Neural cell (in vitro differentiated cells): Measurements from ENCODE around the gene TMEM218. TPM values are rescaled to one million over a fixed set of nuclear protein-coding genes. Genes with fewer than 3 reads are reported as not detected.

Experiments
- H2AFZ ChIP-seq: fragments of 200-600, 300-800 bp; sonication (generic), shearing (Covaris generic); 2 replicates; pipeline ENCODE4 v1.6.0; 2014; ENCODE audit warnings: low read depth, mild to moderate bottlenecking, antibody characterized with exemption, low read length, moderate library complexity
- H3F3A ChIP-seq: fragments of 200-600 bp; shearing (Covaris generic); 2 replicates; pipeline ENCODE4 v1.6.1; 2016; ENCODE audit warnings: mild to moderate bottlenecking, moderate library complexity, mixed read lengths, antibody characterized with exemption, low read length; ENCODE audit not compliant: insufficient read depth, poor library complexity, severe bottlenecking
- H3K27ac ChIP-seq: fragments of 200-600, 300-800 bp; sonication (generic), shearing (Covaris generic); 2 replicates; pipeline ENCODE4 v1.5.1; 2014; ENCODE audit warnings: mild to moderate bottlenecking, low read length, moderate library complexity
- H3K27me3 ChIP-seq: fragments of 300-800, 200-600 bp; sonication (generic), shearing (Covaris generic); 2 replicates; pipeline ENCODE4 v1.6.0; 2014; ENCODE audit warnings: mild to moderate bottlenecking, low read depth, low read length, moderate library complexity; ENCODE audit not compliant: insufficient read depth
- H3K36me3 ChIP-seq: fragments of 300-800, 200-600 bp; sonication (generic), shearing (Covaris generic); 2 replicates; pipeline ENCODE4 v1.5.1; 2014; ENCODE audit warnings: mild to moderate bottlenecking, antibody characterized with exemption, low read length, moderate library complexity; ENCODE audit not compliant: insufficient read depth
- H3K4me2 ChIP-seq: fragments of 300-800, 200-600 bp; sonication (generic), shearing (Covaris generic); 2 replicates; pipeline ENCODE4 v1.6.0; 2014; ENCODE audit warnings: mild to moderate bottlenecking, low read length
- H3K4me3 ChIP-seq: fragments of 300-800, 200-600 bp; sonication (generic), shearing (Covaris generic); 2 replicates; pipeline ENCODE4 v1.5.1; 2014; ENCODE audit warnings: mild to moderate bottlenecking, low read length, moderate library complexity
- H3K79me2 ChIP-seq: fragments of 200-600 bp; shearing (Covaris generic); replicated peaks from 2 replicates; pipeline ENCODE4 v1.6.0; 2014; ENCODE audit warnings: mild to moderate bottlenecking, low read length, moderate library complexity; ENCODE audit not compliant: insufficient read depth
- H3K9ac ChIP-seq: fragments of 300-800, 200-600 bp; sonication (generic), shearing (Covaris generic); 2 replicates; pipeline ENCODE4 v1.6.1; 2016; ENCODE audit warnings: mild to moderate bottlenecking, low read length, mixed read lengths
- H3K9me2 ChIP-seq: fragments of 200-600 bp; shearing (Covaris generic); 2 replicates; pipeline ENCODE4 v1.6.1; 2016; ENCODE audit warnings: mild to moderate bottlenecking, low read length, mixed read lengths; ENCODE audit not compliant: insufficient read depth
- H3K9me3 ChIP-seq: fragments of 200-600, 300-800 bp; sonication (generic), shearing (Covaris generic); 2 replicates; pipeline ENCODE4 v1.6.1; 2016; ENCODE audit warnings: mild to moderate bottlenecking, mixed run types, low read length, moderate library complexity, mixed read lengths
- H4K20me1 ChIP-seq: fragments of 200-600 bp; shearing (Covaris generic); 2 replicates; pipeline ENCODE4 v1.6.1; 2016; ENCODE audit warnings: mild to moderate bottlenecking, mixed run types; ENCODE audit not compliant: insufficient read depth
- CTCF ChIP-seq: fragments of 450-650 bp; IDR thresholded peaks from 2 replicates; pipeline ENCODE4 v1.5.1; 2014; ENCODE audit warnings: antibody characterized with exemption, mild to moderate bottlenecking, moderate library complexity; ENCODE audit not compliant: poor library complexity, severe bottlenecking
- EP300 ChIP-seq: fragments of 450-650 bp; conservative IDR thresholded peaks from 2 replicates; pipeline ENCODE4 v1.6.1; 2014; ENCODE audit warnings: antibody characterized with exemption, mild to moderate bottlenecking, moderate library complexity; ENCODE audit not compliant: poor library complexity, severe bottlenecking
- EZH2 ChIP-seq: fragments of 200-600, 300-800 bp; shearing (Covaris generic), sonication (generic); IDR thresholded peaks from 2 replicates; pipeline ENCODE4 v1.6.1; 2014; ENCODE audit warnings: antibody characterized with exemption, low read length, borderline replicate concordance, mild to moderate bottlenecking; ENCODE audit not compliant: insufficient read depth, poor library complexity, severe bottlenecking
- MXI1 ChIP-seq: fragments of 450-650 bp; conservative IDR thresholded peaks from 2 replicates; pipeline ENCODE4 v1.6.1; 2014; ENCODE audit warnings: antibody characterized with exemption, mild to moderate bottlenecking; ENCODE audit not compliant: poor library complexity, severe bottlenecking
- POLR2AphosphoS5 ChIP-seq: IDR thresholded peaks from 2 replicates; pipeline ENCODE4 v1.6.1; 2012
- RAD21 ChIP-seq: fragments of 450-650 bp; conservative IDR thresholded peaks from 2 replicates; pipeline ENCODE4 v1.6.1; 2014; ENCODE audit warnings: antibody characterized with exemption, mild to moderate bottlenecking, moderate library complexity
- REST ChIP-seq: IDR thresholded peaks from 2 replicates; pipeline ENCODE4 v1.6.1; 2012; ENCODE audit warnings: borderline replicate concordance
- SMC3 ChIP-seq: fragments of 450-650 bp; conservative IDR thresholded peaks from 2 replicates; pipeline ENCODE4 v1.6.1; 2014; ENCODE audit warnings: antibody characterized with exemption, mild to moderate bottlenecking, moderate library complexity; ENCODE audit not compliant: poor library complexity
- TAF1 ChIP-seq: IDR thresholded peaks from 2 replicates; pipeline ENCODE4 v1.6.1; 2012; ENCODE audit warnings: low read depth
- polyA plus RNA-seq: library from polyadenylated mRNA; depleted of rRNA; stranded (reverse); fragments of >200 nt; gene quantifications from 2 replicates; pipeline ENCODE4 v1.2.3, GENCODE V29; 2014

The TMEM218 gene
- polyA plus RNA-seq, 1 donor from 2014 or later = 70.0 TPM

GRCh38 chr11:125105926-125106325 lies 5.5 kb downstream of the TMEM218 start:
- no peak overlapping the region for H3K4me3 ChIP-seq
- TF ChIP-seq EZH2 (no peak), POLR2AphosphoS5 (no peak), REST (no peak), CTCF (no peak), MXI1 (no peak), RAD21 (no peak), SMC3 (no peak), TAF1 (no peak), EP300 (no peak)

GRCh38 chr11:125102510-125102909 lies 8.9 kb downstream of the TMEM218 start:
- Histone ChIP-seq H3K9ac (no peak overlapping the region), H3K9me2 (no peaks in the 10 kb centered on the region), H3K27me3 (no peaks in the 10 kb centered on the region), H3K9me3 (no peaks in the 10 kb centered on the region), H3K36me3 (peaks cover 6% of the 10 kb centered on the region), H4K20me1 (no peaks in the 10 kb centered on the region), H3K4me2 (no peak overlapping the region), H2AFZ (no peak overlapping the region), H3K4me3 (no peak overlapping the region), H3K27ac (no peak overlapping the region), H3F3A (no peaks in the 10 kb centered on the region), H3K79me2 (no peaks in the 10 kb centered on the region)
- no peak for TF ChIP-seq REST
- no peak for TF ChIP-seq EP300
- no peak for TF ChIP-seq TAF1
- TF ChIP-seq CTCF = no peak
- no peak for TF ChIP-seq SMC3
- TF ChIP-seq EZH2 = no peak
- no peak for TF ChIP-seq MXI1
- no peak for TF ChIP-seq POLR2AphosphoS5

More at GRCh38 chr11:125105926-125106325, 5.5 kb downstream of the TMEM218 start:
- peaks cover 6% of the 10 kb centered on the region for H3K79me2 ChIP-seq
- no peaks in the 10 kb centered on the region for H4K20me1 ChIP-seq
- no peaks in the 10 kb centered on the region for H3K9me2 ChIP-seq
- H3K27me3 ChIP-seq = no peaks in the 10 kb centered on the region
- H2AFZ ChIP-seq = no peak overlapping the region
- H3K9ac ChIP-seq = no peak overlapping the region
- H3F3A ChIP-seq = no peaks in the 10 kb centered on the region
- peaks cover 6% of the 10 kb centered on the region for H3K36me3 ChIP-seq
- H3K9me3 ChIP-seq = no peaks in the 10 kb centered on the region
- H3K4me2 ChIP-seq = no peak overlapping the region
- H3K27ac ChIP-seq = no peak overlapping the region
